ENCODE data around the gene RABL6.
"Not testable (repeated sequence)": the region's sequence is repeated elsewhere in the genome, so short reads cannot be mapped to it uniquely, and the experiment has no call there.

The RABL6 gene

GRCh38 chr9:136858844-136859757 lies 51.4 kb downstream of the RABL6 start:
- no peak for DNase-seq

GRCh38 chr9:136860529-136860928 lies 52.8 kb downstream of the RABL6 start:
- no peak for DNase-seq

GRCh38 chr9:136860933-136861873 lies 53.5 kb downstream of the RABL6 start:
- DNase-seq: no peak

- no peak for DNase-seq
Observed at GRCh38 chr9:136861874-136862457, 54.2 kb downstream of the RABL6 start.

GRCh38 chr9:136862849-136863622 lies 55.3 kb downstream of the RABL6 start:
- no peak for DNase-seq

GRCh38 chr9:136863623-136864273 lies 56.0 kb downstream of the RABL6 start:
- DNase-seq: no peak

- peak; percentile 54 for DNase-seq
Observed at GRCh38 chr9:136865041-136865767, 57.5 kb downstream of the RABL6 start.

GRCh38 chr9:136865768-136866103 lies 58.0 kb downstream of the RABL6 start:
- no peak for DNase-seq

GRCh38 chr9:136866898-136867421 lies 59.2 kb downstream of the RABL6 start:
- not testable (repeated sequence) for DNase-seq

- DNase-seq: no peak
Observed at GRCh38 chr9:136867480-136867879, 59.7 kb downstream of the RABL6 start.

GRCh38 chr9:136867917-136868316 lies 60.2 kb downstream of the RABL6 start:
- no peak for DNase-seq

- DNase-seq: no peak
Observed at GRCh38 chr9:136868644-136869043, 60.9 kb downstream of the RABL6 start.

- not testable (repeated sequence) for DNase-seq
Observed at GRCh38 chr9:136869611-136870010, 61.9 kb downstream of the RABL6 start.

- no peak for DNase-seq
Observed at GRCh38 chr9:136875155-136875554, 67.4 kb downstream of the RABL6 start.

GRCh38 chr9:136876476-136876875 lies 68.7 kb downstream of the RABL6 start:
- no peak for DNase-seq

GRCh38 chr9:136880651-136881050 lies 72.9 kb downstream of the RABL6 start:
- no peak for DNase-seq

- DNase-seq: peak; percentile 86
Observed at GRCh38 chr9:136881691-136882108, 74.0 kb downstream of the RABL6 start.

GRCh38 chr9:136882109-136882946 lies 74.6 kb downstream of the RABL6 start:
- peak; percentile 92 for DNase-seq

GRCh38 chr9:136882947-136883283 lies 75.2 kb downstream of the RABL6 start:
- DNase-seq: not testable (repeated sequence)

GRCh38 chr9:136883670-136884069 lies 75.9 kb downstream of the RABL6 start:
- DNase-seq: not testable (repeated sequence)

Data from activated CD8-positive, alpha-beta memory T cell treated with anti-CD3 and anti-CD28 coated beads for 24 hours (primary cell).